AG04450 (cell line): ENCODE results near the gene TRAF4. TPM values are rescaled to one million over a fixed set of nuclear protein-coding genes. Genes with fewer than 3 reads are reported as not detected.

Experiments used
- CTCF ChIA-PET: fragments of 300-600, 350-600 bp; formaldehyde crosslinking; extraction: SDS; loops from one replicate; lab custom pipeline; 2022; ENCODE audit warnings: antibody characterized with exemption, inconsistent platforms; lab: Charles Lee
- POLR2A ChIA-PET: fragments of 350-600 bp; formaldehyde crosslinking; extraction: SDS; loops from one replicate; lab custom pipeline; 2021; ENCODE audit warnings: antibody characterized with exemption, inconsistent platforms; lab: Yijun Ruan, JAX
- DNase-seq: peaks from one replicate; pipeline ENCODE4 v3.0.0-alpha.2; 2011; ENCODE audit warnings: low read depth, low spot score
- H3K27ac ChIP-seq: one replicate; pipeline ENCODE4 v1.5.1; 2012; ENCODE audit warnings: low read depth, low read length, control low read depth
- H3K27me3 ChIP-seq: one replicate; pipeline ENCODE4 v1.6.0; 2012; ENCODE audit warnings: low read length; ENCODE audit not compliant: control insufficient read depth, insufficient read depth
- H3K4me3 ChIP-seq: 2 replicates; pipeline ENCODE4 v1.5.1; 2011; ENCODE audit warnings: mild to moderate bottlenecking, low read depth, low read length, control low read depth
- H3K9me3 ChIP-seq: 2 replicates; pipeline ENCODE4 v1.5.1; 2012; ENCODE audit warnings: low read length; ENCODE audit not compliant: control insufficient read depth, insufficient read depth
- CTCF ChIP-seq: IDR thresholded peaks from 2 replicates; pipeline ENCODE4 v1.5.1; 2011; ENCODE audit warnings: low read depth, low read length, control low read depth, inconsistent platforms
- polyA plus RNA-seq: library from polyadenylated mRNA; depleted of rRNA; stranded (reverse); fragments of >200 nt; gene quantifications from 2 replicates; pipeline ENCODE4 v1.2.3, GENCODE V29; 2011

TRAF4 gene
- polyA plus RNA-seq, 1 experiment = 26.1 TPM

GRCh38 chr17:28728364-28729200 lies 15.2 kb upstream of the TRAF4 start, which contains the start of gene NEK8:
NEK8 (plus strand) TSS chr17:28728788; CDS start chr17:28728814, 26 bp downstream.
- POLR2A ChIA-PET = interaction anchor here (0.6 to 4.8 kb wide), 10 partner anchors 9 to 225 kb away, joined by 3 to 93 read pairs (median 4); partner anchors contain the start of genes PHF12, RPL23A and TRAF4
- H3K27ac ChIP-seq = peak within 1 kb of the TSS; percentile 90
- peak; percentile 71 for DNase-seq
- CTCF ChIA-PET = interaction anchor here (2.0 to 4.9 kb wide), 7 partner anchors 19 to 389 kb away, joined by 10 to 193 read pairs (median 22); partner anchors contain the start of genes PHF12 and TRAF4
- H3K9me3 ChIP-seq = no peaks in the 10 kb centered on the region; the same call in 1 of the 2 replicates
- no peaks in the 10 kb centered on the region for H3K27me3 ChIP-seq
- TF ChIP-seq CTCF = no peak
- H3K4me3 ChIP-seq = peak within 1 kb of the TSS; percentile 92

GRCh38 chr17:28729950-28730330 lies 13.9 kb upstream of the TRAF4 start:
- no peak for DNase-seq
- Histone ChIP-seq H3K27me3 (no peaks in the 10 kb centered on the region), H3K9me3 (no peaks in the 10 kb centered on the region; the same call in 1 of the 2 replicates), H3K4me3 (no peak overlapping the region), H3K27ac (no peak overlapping the region)
- no peak for TF ChIP-seq CTCF
- POLR2A ChIA-PET = interaction anchor here (0.7 kb wide), 1 partner anchor 340 kb away, joined by 5 read pairs; no protein-coding TSS in a partner anchor
- CTCF ChIA-PET = interaction anchor here (0.6 kb wide), 1 partner anchor 338 kb away, joined by 3 read pairs; no protein-coding TSS in a partner anchor

- ChIA-PET CTCF (no interaction called here), POLR2A (no interaction called here)
- Histone ChIP-seq H3K4me3 (no peak overlapping the region), H3K9me3 (peaks cover 5% of the 10 kb centered on the region), H3K27me3 (no peaks in the 10 kb centered on the region), H3K27ac (no peak overlapping the region)
- no peak for TF ChIP-seq CTCF
- DNase-seq = no peak
Observed at GRCh38 chr17:28733346-28733745, 10.5 kb upstream of the TRAF4 start.

- ChIA-PET POLR2A (interaction anchor here (1.1 kb wide), 1 partner anchor 9 kb away, joined by 3 read pairs; no protein-coding TSS in a partner anchor), CTCF (interaction anchor here (1.0 kb wide), 1 partner anchor 15 kb away, joined by 3 read pairs; no protein-coding TSS in a partner anchor)
- no peak overlapping the region for H3K27ac ChIP-seq
- TF ChIP-seq CTCF = no peak
- DNase-seq = no peak
- H3K4me3 ChIP-seq = no peak overlapping the region
- peaks cover 5% of the 10 kb centered on the region for H3K9me3 ChIP-seq
- no peaks in the 10 kb centered on the region for H3K27me3 ChIP-seq
Observed at GRCh38 chr17:28734712-28735241, 9.0 kb upstream of the TRAF4 start.
